H9 (cell line): ENCODE data around the gene NUTF2. TPM values are rescaled to one million over a fixed set of nuclear protein-coding genes. Genes with fewer than 3 reads are reported as not detected.

Source experiments
- DNase-seq: peaks from one replicate; pipeline ENCODE4 v3.0.0-alpha.2; 2017
- H2AFZ ChIP-seq: one replicate; pipeline ENCODE4 v1.6.1; 2013; ENCODE audit warnings: mild to moderate bottlenecking, low read length, control low read depth, moderate library complexity
- H2AK5ac ChIP-seq: 2 replicates; pipeline ENCODE4 v1.6.1; 2013; ENCODE audit warnings: low read length, control low read depth, mixed read lengths; ENCODE audit not compliant: insufficient read length
- H2BK120ac ChIP-seq: one replicate; pipeline ENCODE4 v1.6.1; 2013; ENCODE audit warnings: low read depth, mild to moderate bottlenecking, low read length, control low read depth, inconsistent platforms; ENCODE audit not compliant: poor library complexity, severe bottlenecking
- H2BK12ac ChIP-seq: 2 replicates; pipeline ENCODE4 v1.6.1; 2013; ENCODE audit warnings: low read length, control low read depth, mixed read lengths, low read depth; ENCODE audit not compliant: insufficient read length
- H2BK15ac ChIP-seq: 2 replicates; pipeline ENCODE4 v1.6.1; 2013; ENCODE audit warnings: low read depth, low read length, control low read depth
- H2BK20ac ChIP-seq: one replicate; pipeline ENCODE4 v1.6.1; 2013; ENCODE audit warnings: low read depth, mild to moderate bottlenecking, low read length, control low read depth, inconsistent platforms; ENCODE audit not compliant: poor library complexity, severe bottlenecking
- H2BK5ac ChIP-seq: 2 replicates; pipeline ENCODE4 v1.6.1; 2013; ENCODE audit warnings: low read length, control low read depth, mixed read lengths; ENCODE audit not compliant: insufficient read length
- H3K14ac ChIP-seq: 2 replicates; pipeline ENCODE4 v1.6.1; 2013; ENCODE audit warnings: low read length, control low read depth; ENCODE audit not compliant: insufficient read depth
- H3K18ac ChIP-seq: 2 replicates; pipeline ENCODE4 v1.6.1; 2013; ENCODE audit warnings: low read depth, mild to moderate bottlenecking, mixed read lengths, low read length, control low read depth; ENCODE audit not compliant: insufficient read length
- H3K23ac ChIP-seq: 2 replicates; pipeline ENCODE4 v1.6.1; 2013; ENCODE audit warnings: low read length, control low read depth, mixed read lengths, low read depth; ENCODE audit not compliant: insufficient read length
- H3K23me2 ChIP-seq: 2 replicates; pipeline ENCODE4 v1.6.1; 2013; ENCODE audit warnings: low read depth, mild to moderate bottlenecking, mixed read lengths, low read length, control low read depth; ENCODE audit not compliant: insufficient read length, poor library complexity, severe bottlenecking
- H3K27ac ChIP-seq: 2 replicates; pipeline ENCODE4 v1.5.1; 2013; ENCODE audit warnings: low read length, control low read depth, mixed read lengths, low read depth; ENCODE audit not compliant: insufficient read length
- H3K27me3 ChIP-seq: 2 replicates; pipeline ENCODE4 v1.6.1; 2013; ENCODE audit warnings: low read length, control low read depth, inconsistent platforms; ENCODE audit not compliant: insufficient read depth
- H3K4ac ChIP-seq: 2 replicates; pipeline ENCODE4 v1.6.1; 2013; ENCODE audit warnings: low read depth, mild to moderate bottlenecking, control low read depth, inconsistent platforms, low read length, moderate library complexity
- H3K4me1 ChIP-seq: 2 replicates; pipeline ENCODE4 v1.6.1; 2013; ENCODE audit warnings: low read length, control low read depth, inconsistent platforms; ENCODE audit not compliant: insufficient read depth
- H3K4me2 ChIP-seq: 2 replicates; pipeline ENCODE4 v1.6.1; 2013; ENCODE audit warnings: low read length, control low read depth, mixed read lengths; ENCODE audit not compliant: insufficient read length, insufficient read depth
- H3K56ac ChIP-seq: 2 replicates; pipeline ENCODE4 v1.6.1; 2013; ENCODE audit warnings: low read depth, mild to moderate bottlenecking, mixed read lengths, low read length, control low read depth; ENCODE audit not compliant: insufficient read length
- H3K79me1 ChIP-seq: 2 replicates; pipeline ENCODE4 v1.6.1; 2013; ENCODE audit warnings: low read depth, mild to moderate bottlenecking, moderate library complexity, low read length, control low read depth, inconsistent platforms; ENCODE audit not compliant: insufficient read depth, poor library complexity, severe bottlenecking
- H3K79me2 ChIP-seq: 2 replicates; pipeline ENCODE4 v1.6.1; 2013; ENCODE audit warnings: low read length, control low read depth, inconsistent platforms; ENCODE audit not compliant: insufficient read depth
- H3K9ac ChIP-seq: 2 replicates; pipeline ENCODE4 v1.6.1; 2013; ENCODE audit warnings: low read length, control low read depth, mixed read lengths; ENCODE audit not compliant: insufficient read length; ENCODE audit errors: extremely low read depth
- H3K9me3 ChIP-seq: one replicate; pipeline ENCODE4 v1.6.1; 2013; ENCODE audit warnings: low read depth, low read length, inconsistent platforms; ENCODE audit not compliant: control insufficient read depth
- H3T11ph ChIP-seq: one replicate; pipeline ENCODE4 v1.6.1; 2013; ENCODE audit warnings: mild to moderate bottlenecking, low read length, control low read depth, inconsistent platforms
- H4K20me1 ChIP-seq: one replicate; pipeline ENCODE4 v1.6.1; 2013; ENCODE audit not compliant: control insufficient read depth, insufficient read length, insufficient read depth
- H4K5ac ChIP-seq: 2 replicates; pipeline ENCODE4 v1.6.1; 2013; ENCODE audit warnings: low read depth, mild to moderate bottlenecking, mixed read lengths, low read length, control low read depth; ENCODE audit not compliant: insufficient read length
- H4K8ac ChIP-seq: replicated peaks from 2 replicates; pipeline ENCODE4 v1.6.1; 2013; ENCODE audit warnings: low read length, control low read depth, mixed read lengths, low read depth; ENCODE audit not compliant: insufficient read length
- H4K91ac ChIP-seq: 2 replicates; pipeline ENCODE4 v1.6.1; 2013; ENCODE audit warnings: low read depth, mild to moderate bottlenecking, moderate library complexity, mixed read lengths, low read length, control low read depth; ENCODE audit not compliant: insufficient read length
- H3K27ac Mint-ChIP-seq, 3 experiments: 2 replicates in 2 of 3; 3 replicates in 1 of 3; pipeline ENCODE4 v1.8.0; 2020 to 2021; ENCODE audit warnings: mixed read lengths in 3 of 3, mild to moderate bottlenecking in 1 of 3, moderate library complexity in 1 of 3
- H3K27me3 Mint-ChIP-seq: 2 replicates; pipeline ENCODE4 v1.8.0; 2021; ENCODE audit warnings: low read depth, mild to moderate bottlenecking, moderate library complexity, mixed read lengths
- H3K36me3 Mint-ChIP-seq, 3 experiments: 2 replicates in 2 of 3; 3 replicates in 1 of 3; pipeline ENCODE4 v1.8.0; 2020 to 2021; ENCODE audit warnings: low read depth in 3 of 3, mixed read lengths in 3 of 3; ENCODE audit not compliant: insufficient read depth in 1 of 3
- H3K4me1 Mint-ChIP-seq, 2 experiments: 2 replicates each; pipeline ENCODE4 v1.8.0; 2020; ENCODE audit warnings: mixed read lengths in 2 of 2
- H3K4me3 Mint-ChIP-seq, 2 experiments: 2 replicates in 1 of 2; 3 replicates in 1 of 2; pipeline ENCODE4 v1.8.0; 2020 to 2021; ENCODE audit warnings: mild to moderate bottlenecking in 2 of 2, mixed read lengths in 2 of 2, moderate library complexity in 1 of 2
- H3K9me3 Mint-ChIP-seq, 2 experiments: 2 replicates in 1 of 2; 3 replicates in 1 of 2; pipeline ENCODE4 v1.8.0; 2020; ENCODE audit warnings: mild to moderate bottlenecking in 2 of 2, mixed read lengths in 2 of 2, moderate library complexity in 1 of 2
- WGBS: extraction: QIAGEN DNeasy Blood & Tissue Kit; methylation state at CpG from one replicate; pipeline ENCODE4 v1.1.7; 2013; ENCODE audit warnings: missing lambda C conversion rate, low lambda C conversion rate, mixed read lengths; ENCODE audit not compliant: insufficient read length; ENCODE audit errors: extremely low coverage; 5-methylcytosine and 5-hydroxymethylcytosine counted together
- total RNA-seq: library from RNA; stranded (reverse); gene quantifications from 2 replicates; pipeline ENCODE4 v1.2.1, GENCODE V29; 2021
- TF ChIP-seq, protein P1 (sequence below): fragments of 200-600 bp; sonication (generic); conservative IDR thresholded peaks from 3 replicates; pipeline ENCODE4 v1.8.0; 2021; ENCODE audit warnings: antibody characterized with exemption, mild to moderate bottlenecking

The NUTF2 gene
- total RNA-seq, 1 experiment from 2014 or later = 198 TPM

DNA sequence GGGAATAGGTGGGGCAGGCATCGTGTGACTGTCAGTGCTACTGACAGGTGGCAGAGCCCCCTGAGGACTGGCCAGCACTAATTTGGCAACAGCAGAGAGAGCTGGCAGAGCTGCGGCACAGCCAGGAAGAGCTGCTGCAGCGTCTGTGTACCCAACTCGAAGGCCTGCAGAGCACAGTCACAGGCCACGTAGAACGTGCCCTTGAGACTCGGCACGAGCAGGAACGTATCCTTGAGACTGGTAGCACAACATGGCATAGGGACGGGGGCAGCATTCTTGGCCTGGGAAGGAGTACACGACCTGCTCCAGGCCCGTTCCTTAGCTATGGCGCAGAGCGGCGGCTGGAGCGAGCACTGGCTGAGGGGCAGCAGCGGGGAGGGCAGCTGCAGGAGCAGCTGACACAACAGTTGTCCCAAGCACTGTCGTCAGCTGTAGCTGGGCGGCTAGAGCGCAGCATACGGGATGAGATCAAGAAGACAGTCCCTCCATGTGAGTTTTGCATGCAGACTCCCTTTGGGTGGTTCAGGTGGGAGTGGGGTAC lies 35.0 kb downstream of the NUTF2 start:
- no peak overlapping the region for H2BK12ac ChIP-seq
- H3K4me1 ChIP-seq = no peaks in the 10 kb centered on the region
- H2BK5ac ChIP-seq = no peak overlapping the region
- H3T11ph ChIP-seq = no peak overlapping the region
- no peak overlapping the region for H2BK20ac ChIP-seq
- no peak overlapping the region for H3K27ac ChIP-seq
- H3K18ac ChIP-seq = no peak overlapping the region
- WGBS = no CpG with 5 or more reads among the region's 21 CpGs
- no peak overlapping the region for H2AK5ac ChIP-seq
- no peaks in the 10 kb centered on the region for H3K27me3 ChIP-seq
- H4K5ac ChIP-seq = no peak overlapping the region
- no peak overlapping the region for H3K4me2 ChIP-seq
- H3K23ac ChIP-seq = no peak overlapping the region
- TF ChIP-seq, protein P1, sequence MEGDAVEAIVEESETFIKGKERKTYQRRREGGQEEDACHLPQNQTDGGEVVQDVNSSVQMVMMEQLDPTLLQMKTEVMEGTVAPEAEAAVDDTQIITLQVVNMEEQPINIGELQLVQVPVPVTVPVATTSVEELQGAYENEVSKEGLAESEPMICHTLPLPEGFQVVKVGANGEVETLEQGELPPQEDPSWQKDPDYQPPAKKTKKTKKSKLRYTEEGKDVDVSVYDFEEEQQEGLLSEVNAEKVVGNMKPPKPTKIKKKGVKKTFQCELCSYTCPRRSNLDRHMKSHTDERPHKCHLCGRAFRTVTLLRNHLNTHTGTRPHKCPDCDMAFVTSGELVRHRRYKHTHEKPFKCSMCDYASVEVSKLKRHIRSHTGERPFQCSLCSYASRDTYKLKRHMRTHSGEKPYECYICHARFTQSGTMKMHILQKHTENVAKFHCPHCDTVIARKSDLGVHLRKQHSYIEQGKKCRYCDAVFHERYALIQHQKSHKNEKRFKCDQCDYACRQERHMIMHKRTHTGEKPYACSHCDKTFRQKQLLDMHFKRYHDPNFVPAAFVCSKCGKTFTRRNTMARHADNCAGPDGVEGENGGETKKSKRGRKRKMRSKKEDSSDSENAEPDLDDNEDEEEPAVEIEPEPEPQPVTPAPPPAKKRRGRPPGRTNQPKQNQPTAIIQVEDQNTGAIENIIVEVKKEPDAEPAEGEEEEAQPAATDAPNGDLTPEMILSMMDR = no peak
- H4K8ac ChIP-seq = no peak overlapping the region
- DNase-seq = no peak
- H2AFZ ChIP-seq = no peak overlapping the region
- Mint-ChIP-seq H3K4me1 (peaks cover 13 to 21% of the 10 kb centered on the region in 2 experiments), H3K9me3 (no peaks in the 10 kb centered on the region), H3K27ac (no peak overlapping the region), H3K4me3 (no peak overlapping the region), H3K36me3 (peaks cover 29 to 71% (median 71%) of the 10 kb centered on the region in 3 experiments), H3K27me3 (no peaks in the 10 kb centered on the region; the same call in none of the 2 replicates)
- H4K91ac ChIP-seq = no peak overlapping the region
- no peak overlapping the region for H3K9ac ChIP-seq
- H3K56ac ChIP-seq = no peak overlapping the region
- no peak overlapping the region for H3K14ac ChIP-seq
- H2BK120ac ChIP-seq = no peak overlapping the region
- no peaks in the 10 kb centered on the region for H3K9me3 ChIP-seq
- no peak overlapping the region for H2BK15ac ChIP-seq
- no peaks in the 10 kb centered on the region for H3K79me1 ChIP-seq
- H3K23me2 ChIP-seq = no peaks in the 10 kb centered on the region
- H3K79me2 ChIP-seq = no peaks in the 10 kb centered on the region
- H4K20me1 ChIP-seq = no peaks in the 10 kb centered on the region
- H3K4ac ChIP-seq = no peak overlapping the region
